Neural crest cell (in vitro differentiated cells): Measurements from ENCODE around the gene CABP4. TPM values are rescaled to one million over a fixed set of nuclear protein-coding genes. Genes with fewer than 3 reads are reported as not detected.

Source experiments
- DNase-seq: peaks from one replicate; pipeline ENCODE4 v3.0.0; 2021; ENCODE audit warnings: low read depth, mixed read lengths, low spot score
- H3K27ac Mint-ChIP-seq: one replicate; pipeline ENCODE4 v1.8.0; 2021; ENCODE audit warnings: mild to moderate bottlenecking, mixed read lengths; ENCODE audit not compliant: unreplicated experiment
- H3K27me3 Mint-ChIP-seq: 2 replicates; pipeline ENCODE4 v1.8.0; 2021; ENCODE audit warnings: low read depth, mild to moderate bottlenecking, mixed read lengths
- H3K36me3 Mint-ChIP-seq: 2 replicates; pipeline ENCODE4 v1.8.0; 2021; ENCODE audit warnings: low read depth, mild to moderate bottlenecking, mixed read lengths
- H3K4me1 Mint-ChIP-seq: 2 replicates; pipeline ENCODE4 v1.8.0; 2021; ENCODE audit warnings: mixed read lengths
- H3K4me3 Mint-ChIP-seq: one replicate; pipeline ENCODE4 v1.8.0; 2021; ENCODE audit warnings: mild to moderate bottlenecking, mixed read lengths
- H3K9me3 Mint-ChIP-seq: 2 replicates; pipeline ENCODE4 v1.8.0; 2021; ENCODE audit warnings: mixed read lengths
- CTCF ChIP-seq: fragments of 200-600 bp; sonication (generic); conservative IDR thresholded peaks from 2 replicates; pipeline ENCODE4 v1.5.0; 2021; ENCODE audit warnings: antibody characterized with exemption, mild to moderate bottlenecking
- total RNA-seq: library from RNA; stranded (reverse); gene quantifications from 2 replicates; pipeline ENCODE4 v1.2.1, GENCODE V29; 2021

The CABP4 gene
- total RNA-seq, 1 donor from 2014 or later, result not detected

GRCh38 chr11:67432655-67433349 lies 22.4 kb upstream of the CABP4 start:
- no peak overlapping the region for H3K27ac Mint-ChIP-seq
- DNase-seq, result no peak
- H3K36me3 Mint-ChIP-seq, result no peaks in the 10 kb centered on the region
- no peak for TF ChIP-seq CTCF
- H3K4me1 Mint-ChIP-seq, result peaks cover 5% of the 10 kb centered on the region
- peak overlapping the region; percentile 81 for H3K4me3 Mint-ChIP-seq
- no peaks in the 10 kb centered on the region for H3K9me3 Mint-ChIP-seq
- no peaks in the 10 kb centered on the region for H3K27me3 Mint-ChIP-seq

- Mint-ChIP-seq H3K9me3 (no peaks in the 10 kb centered on the region), H3K4me3 (peak overlapping the region; percentile 49), H3K27me3 (no peaks in the 10 kb centered on the region), H3K36me3 (no peaks in the 10 kb centered on the region), H3K27ac (no peak overlapping the region), H3K4me1 (no peaks in the 10 kb centered on the region)
- no peak for TF ChIP-seq CTCF
- DNase-seq, result no peak
Measured at GRCh38 chr11:67433536-67434394, 21.4 kb upstream of the CABP4 start.

- peaks cover 1% of the 10 kb centered on the region for H3K36me3 Mint-ChIP-seq
- H3K4me3 Mint-ChIP-seq, result no peak overlapping the region
- no peak overlapping the region for H3K27ac Mint-ChIP-seq
- no peak for DNase-seq
- TF ChIP-seq CTCF, result no peak
- no peaks in the 10 kb centered on the region for H3K27me3 Mint-ChIP-seq
- no peaks in the 10 kb centered on the region for H3K4me1 Mint-ChIP-seq
- no peaks in the 10 kb centered on the region for H3K9me3 Mint-ChIP-seq
Measured at GRCh38 chr11:67434395-67434881, 20.7 kb upstream of the CABP4 start.

GRCh38 chr11:67435031-67435726 lies 20.0 kb upstream of the CABP4 start:
- Mint-ChIP-seq H3K4me1 (no peaks in the 10 kb centered on the region), H3K27ac (peak overlapping the region; percentile 35), H3K9me3 (no peaks in the 10 kb centered on the region), H3K27me3 (no peaks in the 10 kb centered on the region), H3K4me3 (no peak overlapping the region), H3K36me3 (peaks cover 3% of the 10 kb centered on the region)
- no peak for TF ChIP-seq CTCF
- DNase-seq, result no peak

- Mint-ChIP-seq H3K27ac (no peak overlapping the region), H3K9me3 (no peaks in the 10 kb centered on the region), H3K27me3 (no peaks in the 10 kb centered on the region), H3K4me3 (no peak overlapping the region), H3K36me3 (peaks cover 3% of the 10 kb centered on the region), H3K4me1 (no peaks in the 10 kb centered on the region)
- DNase-seq, result no peak
- no peak for TF ChIP-seq CTCF
Measured at GRCh38 chr11:67435727-67436458, 19.3 kb upstream of the CABP4 start.
